ENCODE data around the gene MARCHF10. TPM values are rescaled to one million over a fixed set of nuclear protein-coding genes. Genes with fewer than 3 reads are reported as not detected.
A peak's percentile ranks its signal among the peaks of the same experiment; 100 is the strongest.

Gene MARCHF10
- total RNA-seq: under 1 TPM in 2 of 3 donors, not detected in 1; under 0.01 to 0.16 TPM

GRCh38 chr17:62807812-62808575 is at the start of gene MARCHF10:
Gene MARCHF10, minus strand, starts transcription at chr17:62808314. Its CDS starts 6,579 bp downstream, at chr17:62801735.
- peaks cover 0 to 3% of the 10 kb centered on the region in 2 donors for H3K4me1 ChIP-seq
- TF ChIP-seq POLR2A (IDR thresholded peaks at IDR 0.05): no peak
- no peak for TF ChIP-seq CTCF (IDR thresholded peaks at IDR 0.05)
- no peak for TF ChIP-seq POLR2AphosphoS5 (IDR thresholded peaks at IDR 0.05)
- H3K27ac ChIP-seq: peak within 1 kb of the TSS in 1 of 2 donors; percentile 58
- no peaks in the 10 kb centered on the region for H3K27me3 ChIP-seq
- DNase-seq (ENCODE audit: low spot score in 2 of 2): no peak
- H3K4me3 ChIP-seq: peak within 1 kb of the TSS in 2 of 3 donors; percentile 46 to 65
- no peaks in the 10 kb centered on the region for H3K36me3 ChIP-seq
- intact Hi-C loops (cut with DNase I; ENCODE audit: low total_unique reads): no loop called here
- no peaks in the 10 kb centered on the region for H3K9me3 ChIP-seq

- no peak for DNase-seq (ENCODE audit: low spot score in 2 of 2)
- Histone ChIP-seq H3K9me3 (no peaks in the 10 kb centered on the region), H3K4me3 (no peak overlapping the region), H3K4me1 (no peaks in the 10 kb centered on the region), H3K36me3 (no peaks in the 10 kb centered on the region), H3K27me3 (no peaks in the 10 kb centered on the region), H3K27ac (no peak overlapping the region)
- TF ChIP-seq CTCF (IDR thresholded peaks at IDR 0.05) (no peak), POLR2AphosphoS5 (IDR thresholded peaks at IDR 0.05) (no peak), POLR2A (IDR thresholded peaks at IDR 0.05) (no peak)
- intact Hi-C loops (cut with DNase I; ENCODE audit: low total_unique reads): no loop called here
These were observed 49.4 kb upstream of the MARCHF10 start for GRCh38 chr17:62857526-62857925.

GRCh38 chr17:62856594-62856993 is 48.5 kb upstream of the MARCHF10 start:
- no peak for TF ChIP-seq CTCF (IDR thresholded peaks at IDR 0.05)
- no peak for TF ChIP-seq POLR2AphosphoS5 (IDR thresholded peaks at IDR 0.05)
- no peak for TF ChIP-seq POLR2A (IDR thresholded peaks at IDR 0.05)
- intact Hi-C loops (cut with DNase I; ENCODE audit: low total_unique reads): no loop called here
- no peak for DNase-seq (ENCODE audit: low spot score in 2 of 2)

GRCh38 chr17:62855156-62855555 is 47.0 kb upstream of the MARCHF10 start:
- DNase-seq (ENCODE audit: low spot score in 2 of 2): no peak
- Histone ChIP-seq H3K4me1 (no peaks in the 10 kb centered on the region), H3K4me3 (no peak overlapping the region), H3K9me3 (no peaks in the 10 kb centered on the region), H3K27ac (no peak overlapping the region), H3K36me3 (no peaks in the 10 kb centered on the region), H3K27me3 (no peaks in the 10 kb centered on the region)
- no peak for TF ChIP-seq POLR2AphosphoS5 (IDR thresholded peaks at IDR 0.05)
- TF ChIP-seq POLR2A (IDR thresholded peaks at IDR 0.05): no peak
- TF ChIP-seq CTCF (IDR thresholded peaks at IDR 0.05): no peak
- intact Hi-C loops (cut with DNase I; ENCODE audit: low total_unique reads): no loop called here

More at GRCh38 chr17:62856594-62856993, 48.5 kb upstream of the MARCHF10 start:
- no peak overlapping the region for H3K27ac ChIP-seq
- H3K27me3 ChIP-seq: no peaks in the 10 kb centered on the region
- H3K4me1 ChIP-seq: no peaks in the 10 kb centered on the region
- H3K36me3 ChIP-seq: no peaks in the 10 kb centered on the region
- no peak overlapping the region for H3K4me3 ChIP-seq
- no peaks in the 10 kb centered on the region for H3K9me3 ChIP-seq

GRCh38 chr17:62854098-62854680 is 46.1 kb upstream of the MARCHF10 start:
- no peak overlapping the region for H3K27ac ChIP-seq
- no peak overlapping the region for H3K4me3 ChIP-seq
- intact Hi-C loops (cut with DNase I; ENCODE audit: low total_unique reads): no loop called here
- H3K9me3 ChIP-seq: no peaks in the 10 kb centered on the region
- H3K4me1 ChIP-seq: no peaks in the 10 kb centered on the region
- TF ChIP-seq POLR2A (IDR thresholded peaks at IDR 0.05): no peak
- no peak for TF ChIP-seq CTCF (IDR thresholded peaks at IDR 0.05)
- no peak for TF ChIP-seq POLR2AphosphoS5 (IDR thresholded peaks at IDR 0.05)
- no peaks in the 10 kb centered on the region for H3K36me3 ChIP-seq
- no peak for DNase-seq (ENCODE audit: low spot score in 2 of 2)
- no peaks in the 10 kb centered on the region for H3K27me3 ChIP-seq

Data from breast epithelium (tissue), 4 donors.